ENCODE results near the gene BLCAP. TPM values are rescaled to one million over a fixed set of nuclear protein-coding genes. Genes with fewer than 3 reads are reported as not detected.

BLCAP gene
- total RNA-seq, 1 experiment from 2014 or later = 90.4 TPM

DNA sequence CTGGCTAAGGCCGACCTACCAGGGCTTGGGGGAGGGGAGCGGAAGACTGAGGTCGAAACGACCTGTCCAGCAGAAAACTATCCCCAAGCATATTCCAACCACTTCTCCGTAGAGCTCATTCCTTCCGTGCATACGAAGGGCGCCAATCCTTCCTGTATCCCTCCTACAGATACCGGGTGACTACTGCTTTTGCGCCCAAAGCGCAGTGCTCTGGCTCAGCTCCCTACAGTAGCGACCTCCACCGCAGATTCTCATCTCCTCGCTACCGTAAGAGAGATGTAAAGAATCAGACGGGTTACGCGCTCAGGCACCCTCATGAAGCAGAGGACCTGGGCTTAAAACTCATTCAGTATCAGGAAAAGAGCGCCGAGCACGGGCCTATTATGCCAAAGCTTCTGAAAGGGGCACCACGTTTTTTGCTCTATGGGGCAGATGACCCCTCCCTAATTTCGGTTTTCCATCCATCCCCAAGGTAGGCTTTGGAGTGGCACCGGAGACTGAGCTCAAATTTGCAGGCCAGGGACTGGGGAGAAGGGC, 7.2 kb downstream of the BLCAP start:
- Mint-ChIP-seq H3K27ac (ENCODE audit: unreplicated experiment) (no peak overlapping the region), H3K9me3 (ENCODE audit: low read depth, unreplicated experiment) (peaks cover 2% of the 10 kb centered on the region), H3K27me3 (ENCODE audit: unreplicated experiment) (no peaks in the 10 kb centered on the region), H3K36me3 (ENCODE audit: insufficient read depth, unreplicated experiment) (peaks cover 43% of the 10 kb centered on the region), H3K4me1 (ENCODE audit: low read depth, unreplicated experiment) (peaks cover 14% of the 10 kb centered on the region), H3K4me3 (ENCODE audit: low read depth, unreplicated experiment) (no peak overlapping the region)
- BruUV-seq (replicated peaks) = no TSS peak
- CTCF ChIA-PET = no interaction called here
- no peak for DNase-seq
- no peak for TF ChIP-seq CTCF (IDR thresholded peaks at IDR 0.05; ENCODE audit: unreplicated experiment)
- intact Hi-C loops (cut with micrococcal nuclease; ENCODE audit: unreplicated experiment) = no loop called here

GRCh38 chr20:37519508-37520418, 7.9 kb downstream of the BLCAP start:
- intact Hi-C loops (cut with micrococcal nuclease; ENCODE audit: unreplicated experiment) = no loop called here
- no peak for TF ChIP-seq CTCF (IDR thresholded peaks at IDR 0.05; ENCODE audit: unreplicated experiment)
- H3K36me3 Mint-ChIP-seq (ENCODE audit: insufficient read depth, unreplicated experiment) = peaks cover 38% of the 10 kb centered on the region
- DNase-seq = no peak
- BruUV-seq (replicated peaks) = no TSS peak
- H3K27ac Mint-ChIP-seq (ENCODE audit: unreplicated experiment) = no peak overlapping the region
- H3K27me3 Mint-ChIP-seq (ENCODE audit: unreplicated experiment) = no peaks in the 10 kb centered on the region
- H3K4me3 Mint-ChIP-seq (ENCODE audit: low read depth, unreplicated experiment) = no peak overlapping the region
- CTCF ChIA-PET = interaction anchor here (0.6 kb wide), 1 partner anchor 20 kb away, joined by 5 read pairs; no protein-coding TSS in a partner anchor
- peaks cover 2% of the 10 kb centered on the region for H3K9me3 Mint-ChIP-seq (ENCODE audit: low read depth, unreplicated experiment)
- peaks cover 7% of the 10 kb centered on the region for H3K4me1 Mint-ChIP-seq (ENCODE audit: low read depth, unreplicated experiment)

GRCh38 chr20:37518606-37519507, 8.8 kb downstream of the BLCAP start:
- DNase-seq = no peak
- Mint-ChIP-seq H3K27me3 (ENCODE audit: unreplicated experiment) (no peaks in the 10 kb centered on the region), H3K27ac (ENCODE audit: unreplicated experiment) (no peak overlapping the region), H3K36me3 (ENCODE audit: insufficient read depth, unreplicated experiment) (peaks cover 32% of the 10 kb centered on the region), H3K4me3 (ENCODE audit: low read depth, unreplicated experiment) (no peak overlapping the region), H3K9me3 (ENCODE audit: low read depth, unreplicated experiment) (peaks cover 2% of the 10 kb centered on the region), H3K4me1 (ENCODE audit: low read depth, unreplicated experiment) (no peaks in the 10 kb centered on the region)
- CTCF ChIA-PET = interaction anchor here (0.5 to 0.6 kb wide), 2 partner anchors 20 to 1607 kb away, joined by 4 to 5 read pairs; no protein-coding TSS in a partner anchor
- no TSS peak for BruUV-seq (replicated peaks)
- intact Hi-C loops (cut with micrococcal nuclease; ENCODE audit: unreplicated experiment) = no loop called here
- no peak for TF ChIP-seq CTCF (IDR thresholded peaks at IDR 0.05; ENCODE audit: unreplicated experiment)

GRCh38 chr20:37518059-37518458, 9.6 kb downstream of the BLCAP start:
- CTCF ChIA-PET = no interaction called here
- Mint-ChIP-seq H3K9me3 (ENCODE audit: low read depth, unreplicated experiment) (no peaks in the 10 kb centered on the region), H3K27ac (ENCODE audit: unreplicated experiment) (no peak overlapping the region), H3K36me3 (ENCODE audit: insufficient read depth, unreplicated experiment) (peaks cover 28% of the 10 kb centered on the region), H3K4me1 (ENCODE audit: low read depth, unreplicated experiment) (no peaks in the 10 kb centered on the region), H3K27me3 (ENCODE audit: unreplicated experiment) (no peaks in the 10 kb centered on the region), H3K4me3 (ENCODE audit: low read depth, unreplicated experiment) (no peak overlapping the region)
- no peak for DNase-seq
- intact Hi-C loops (cut with micrococcal nuclease; ENCODE audit: unreplicated experiment) = no loop called here
- BruUV-seq (replicated peaks) = TSS peak; percentile 14
- TF ChIP-seq CTCF (IDR thresholded peaks at IDR 0.05; ENCODE audit: unreplicated experiment) = no peak

Data from Calu3 (cell line).